ENCODE data around the gene PLOD1. TPM values are rescaled to one million over a fixed set of nuclear protein-coding genes. Genes with fewer than 3 reads are reported as not detected.

PLOD1 gene
- total RNA-seq, 1 experiment from 2014 or later = 94.8 TPM

DNA sequence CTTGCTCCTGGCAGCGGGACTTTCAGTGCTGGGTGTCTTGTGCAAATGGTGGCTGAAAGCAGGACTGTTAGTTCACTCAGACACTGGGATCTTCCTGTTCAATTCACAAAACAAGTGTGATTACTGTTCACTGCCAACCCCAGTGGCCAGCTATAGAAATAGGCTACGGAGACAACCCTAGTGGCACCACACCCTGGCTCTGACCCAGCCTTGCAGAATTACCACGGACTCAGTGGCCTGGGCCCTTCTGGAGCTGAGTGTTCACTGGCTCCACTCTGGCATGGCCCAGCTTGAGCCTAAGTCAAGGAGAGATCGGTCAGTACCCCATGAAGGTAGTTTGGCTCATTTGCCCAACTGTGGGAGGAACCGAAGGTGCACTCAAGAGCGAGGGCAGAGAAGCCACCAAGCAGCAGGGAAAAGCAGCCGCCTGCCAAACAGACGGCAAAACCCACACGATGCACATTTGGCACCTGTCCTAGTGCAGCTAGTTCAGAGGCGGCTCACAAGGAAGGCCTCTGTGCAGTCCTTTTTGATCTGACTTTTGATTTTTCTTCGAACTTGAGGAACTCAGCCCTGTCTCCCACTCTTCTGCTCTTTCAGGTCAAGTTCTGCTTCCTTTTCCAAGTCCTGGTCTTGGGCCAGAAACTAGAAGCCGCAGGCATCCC lies 14.1 kb upstream of the PLOD1 start:
- ChIA-PET CTCF (no interaction called here), POLR2A (ENCODE audit: low non-redundant PET) (no interaction called here)
- no peak overlapping the region for H3K4me3 ChIP-seq (ENCODE audit: low read depth, low read length, poor library complexity, severe bottlenecking)
- H3K27me3 ChIP-seq (replicated peaks; ENCODE audit: insufficient read depth, low read depth, low read length, poor library complexity) = no peaks in the 10 kb centered on the region
- H3K27ac ChIP-seq (ENCODE audit: low read depth, low read length, poor library complexity, severe bottlenecking) = peak overlapping the region; percentile 23
- intact Hi-C loops (cut with micrococcal nuclease; ENCODE audit: unreplicated experiment) = no loop called here
- no peak for DNase-seq (ENCODE audit: low spot score)
- H3K36me3 ChIP-seq (ENCODE audit: insufficient read depth, low read length, poor library complexity, severe bottlenecking) = peaks cover 21% of the 10 kb centered on the region
- TF ChIP-seq, protein P1, sequence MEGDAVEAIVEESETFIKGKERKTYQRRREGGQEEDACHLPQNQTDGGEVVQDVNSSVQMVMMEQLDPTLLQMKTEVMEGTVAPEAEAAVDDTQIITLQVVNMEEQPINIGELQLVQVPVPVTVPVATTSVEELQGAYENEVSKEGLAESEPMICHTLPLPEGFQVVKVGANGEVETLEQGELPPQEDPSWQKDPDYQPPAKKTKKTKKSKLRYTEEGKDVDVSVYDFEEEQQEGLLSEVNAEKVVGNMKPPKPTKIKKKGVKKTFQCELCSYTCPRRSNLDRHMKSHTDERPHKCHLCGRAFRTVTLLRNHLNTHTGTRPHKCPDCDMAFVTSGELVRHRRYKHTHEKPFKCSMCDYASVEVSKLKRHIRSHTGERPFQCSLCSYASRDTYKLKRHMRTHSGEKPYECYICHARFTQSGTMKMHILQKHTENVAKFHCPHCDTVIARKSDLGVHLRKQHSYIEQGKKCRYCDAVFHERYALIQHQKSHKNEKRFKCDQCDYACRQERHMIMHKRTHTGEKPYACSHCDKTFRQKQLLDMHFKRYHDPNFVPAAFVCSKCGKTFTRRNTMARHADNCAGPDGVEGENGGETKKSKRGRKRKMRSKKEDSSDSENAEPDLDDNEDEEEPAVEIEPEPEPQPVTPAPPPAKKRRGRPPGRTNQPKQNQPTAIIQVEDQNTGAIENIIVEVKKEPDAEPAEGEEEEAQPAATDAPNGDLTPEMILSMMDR (conservative IDR thresholded peaks at IDR 0.05; ENCODE audit: low read depth, low read length) = no peak
- TF ChIP-seq EZH2 (IDR thresholded peaks at IDR 0.05; ENCODE audit: borderline replicate concordance, low read depth, low read length, poor library complexity, severe bottlenecking) = no peak
- H3K4me1 ChIP-seq (ENCODE audit: insufficient read depth, low read length, poor library complexity, severe bottlenecking) = peaks cover 5% of the 10 kb centered on the region
- no TSS peak for BruUV-seq (replicated peaks)
- H3K9me3 ChIP-seq (ENCODE audit: low read depth, low read length, poor library complexity, severe bottlenecking) = no peaks in the 10 kb centered on the region

DNA sequence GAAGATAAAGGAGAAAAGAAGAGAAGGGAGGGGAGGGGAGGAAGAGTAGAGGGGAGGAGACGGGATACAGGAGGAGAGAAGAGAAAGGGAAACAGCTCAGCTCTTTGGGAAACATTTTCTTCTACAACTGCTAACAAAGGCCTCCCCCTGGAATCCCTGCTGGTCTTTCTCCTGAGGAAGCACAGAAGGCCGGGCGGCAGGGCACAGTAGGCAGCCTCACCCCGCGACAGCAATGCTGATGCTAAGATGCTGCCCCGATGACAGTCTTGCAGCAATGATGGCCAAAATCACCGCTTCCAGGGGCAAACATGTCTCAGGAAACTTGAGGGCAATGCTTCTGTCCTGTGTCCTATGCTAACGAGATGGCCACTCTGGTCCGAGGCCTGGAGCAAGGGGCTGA lies 13.5 kb upstream of the PLOD1 start:
- Histone ChIP-seq H3K4me3 (ENCODE audit: low read depth, low read length, poor library complexity, severe bottlenecking) (no peak overlapping the region), H3K9me3 (ENCODE audit: low read depth, low read length, poor library complexity, severe bottlenecking) (no peaks in the 10 kb centered on the region), H3K27me3 (replicated peaks; ENCODE audit: insufficient read depth, low read depth, low read length, poor library complexity) (no peaks in the 10 kb centered on the region), H3K4me1 (ENCODE audit: insufficient read depth, low read length, poor library complexity, severe bottlenecking) (peaks cover 5% of the 10 kb centered on the region), H3K36me3 (ENCODE audit: insufficient read depth, low read length, poor library complexity, severe bottlenecking) (peaks cover 21% of the 10 kb centered on the region), H3K27ac (ENCODE audit: low read depth, low read length, poor library complexity, severe bottlenecking) (peak overlapping the region; percentile 23)
- TF ChIP-seq, protein P1 (conservative IDR thresholded peaks at IDR 0.05; ENCODE audit: low read depth, low read length) = no peak
- no peak for TF ChIP-seq EZH2 (IDR thresholded peaks at IDR 0.05; ENCODE audit: borderline replicate concordance, low read depth, low read length, poor library complexity, severe bottlenecking)
- ChIA-PET CTCF (no interaction called here), POLR2A (ENCODE audit: low non-redundant PET) (no interaction called here)
- BruUV-seq (replicated peaks) = no TSS peak
- DNase-seq (ENCODE audit: low spot score) = no peak
- intact Hi-C loops (cut with micrococcal nuclease; ENCODE audit: unreplicated experiment) = no loop called here

DNA sequence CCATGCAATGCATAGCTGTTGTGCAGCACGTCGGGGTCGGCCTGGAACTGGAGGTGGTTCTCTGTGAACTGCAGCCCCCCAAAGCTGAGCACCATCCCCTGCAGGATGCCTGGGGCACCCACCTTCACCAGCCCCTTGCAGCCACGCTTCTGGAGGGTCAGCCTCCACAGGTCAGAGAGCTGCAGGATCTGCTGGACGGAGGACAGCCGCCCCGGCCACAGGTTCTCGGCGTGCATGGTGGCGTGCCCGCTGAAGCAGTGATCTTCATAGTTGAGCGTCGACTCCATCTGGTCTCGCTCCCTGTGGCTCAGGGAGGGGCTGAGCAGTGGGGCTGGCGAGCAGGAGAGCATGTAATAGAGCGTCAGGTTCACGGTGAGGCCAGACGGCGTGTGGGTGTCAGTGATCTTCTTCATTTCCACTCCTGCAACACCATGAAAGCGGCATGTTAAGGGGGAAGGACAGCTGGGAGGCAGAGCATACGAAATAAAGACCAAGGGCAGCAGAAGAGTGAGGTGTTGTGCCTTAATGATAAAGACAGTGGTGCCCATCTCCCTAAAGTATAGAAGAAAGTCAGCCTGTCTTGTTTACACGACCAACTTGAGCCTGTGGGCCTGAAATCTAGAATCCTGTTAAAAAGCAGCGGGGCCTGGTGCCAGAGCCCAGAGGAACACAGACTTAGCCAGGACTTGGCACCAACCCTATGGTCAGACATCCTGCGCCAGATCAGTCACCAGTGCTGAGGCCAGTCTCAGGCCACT lies 11.3 kb upstream of the PLOD1 start:
- no peak for DNase-seq (ENCODE audit: low spot score)
- Histone ChIP-seq H3K27ac (ENCODE audit: low read depth, low read length, poor library complexity, severe bottlenecking) (no peak overlapping the region), H3K36me3 (ENCODE audit: insufficient read depth, low read length, poor library complexity, severe bottlenecking) (peaks cover 18% of the 10 kb centered on the region), H3K9me3 (ENCODE audit: low read depth, low read length, poor library complexity, severe bottlenecking) (no peaks in the 10 kb centered on the region), H3K4me3 (ENCODE audit: low read depth, low read length, poor library complexity, severe bottlenecking) (no peak overlapping the region), H3K4me1 (ENCODE audit: insufficient read depth, low read length, poor library complexity, severe bottlenecking) (peaks cover 10% of the 10 kb centered on the region), H3K27me3 (replicated peaks; ENCODE audit: insufficient read depth, low read depth, low read length, poor library complexity) (no peaks in the 10 kb centered on the region)
- ChIA-PET CTCF (no interaction called here), POLR2A (ENCODE audit: low non-redundant PET) (no interaction called here)
- intact Hi-C loops (cut with micrococcal nuclease; ENCODE audit: unreplicated experiment) = no loop called here
- no TSS peak for BruUV-seq (replicated peaks)
- TF ChIP-seq, protein P1 (conservative IDR thresholded peaks at IDR 0.05; ENCODE audit: low read depth, low read length) = no peak
- TF ChIP-seq EZH2 (IDR thresholded peaks at IDR 0.05; ENCODE audit: borderline replicate concordance, low read depth, low read length, poor library complexity, severe bottlenecking) = no peak

All from A673 (cell line).